H1 (cell line): ENCODE results near the gene MRPL39. TPM values are rescaled to one million over a fixed set of nuclear protein-coding genes. Genes with fewer than 3 reads are reported as not detected.

Experiments
- BCL11A ChIP-seq, 2 experiments: IDR thresholded peaks; one replicate each; pipeline ENCODE4 v1.6.1; 2011; ENCODE audit warnings: low read depth in 2 of 2, low read length in 2 of 2, mild to moderate bottlenecking in 2 of 2
- CHD7 ChIP-seq: fragments of 300-600 bp; sonication (generic); IDR thresholded peaks from 2 replicates; pipeline ENCODE4 v1.7.1; 2012; ENCODE audit warnings: low read length, moderate library complexity, mild to moderate bottlenecking, inconsistent platforms; ENCODE audit not compliant: insufficient replicate concordance
- KDM1A ChIP-seq: fragments of 200-600, 300-600 bp; sonication (generic); IDR thresholded peaks from 2 replicates; pipeline ENCODE4 v1.7.1; 2016; ENCODE audit warnings: mild to moderate bottlenecking, low read length, borderline replicate concordance
- KDM4A ChIP-seq: IDR thresholded peaks from one replicate; pipeline ENCODE4 v1.7.1; 2012; ENCODE audit warnings: low read depth, mild to moderate bottlenecking, moderate library complexity, low read length, inconsistent platforms; ENCODE audit not compliant: severe bottlenecking
- TBP ChIP-seq: IDR thresholded peaks from 2 replicates; pipeline ENCODE4 v1.6.1; 2011; ENCODE audit warnings: low read depth, low read length, improper control_type of control experiment
- polyA plus RNA-seq, 7 experiments: library from polyadenylated mRNA; depleted of rRNA in 3 of 7; stranded (reverse) in 5 of 7; unstranded in 2 of 7; fragments of >200 nt in 5 of 7; fragments of 200-250 nt in 2 of 7; gene quantifications; 1 replicate in 5 of 7; 2 replicates in 1 of 7; 4 replicates in 1 of 7; pipeline versions ENCODE4 v1.2.1 to v1.2.3, GENCODE V29; 2011 to 2013; ENCODE audit warnings: missing spikeins in 2 of 7, mixed read lengths in 2 of 7
- total RNA-seq: library from RNA; stranded (reverse); fragmentation: NEBNext Ultra II Directional; extraction: Animal tissue kit (Norgen Biotek cat#: 25700); gene quantifications from 2 replicates; pipeline ENCODE4 v1.2.1, GENCODE V29; 2021

The MRPL39 gene
- total and polyA plus RNA-seq, 2 of the 8 experiments (the other 6 are each of a cell fraction or from before 2014, with no cell fraction given) = 20.3 to 43.2 TPM

- TF ChIP-seq CHD7 (no peak), KDM4A (no peak), TBP (no peak), BCL11A (IDR thresholded peaks at IDR 0.05; ENCODE audit: low read depth in 2 of 2, low read length in 2 of 2) (no peak), KDM1A (no peak)
Measured at GRCh38 chr21:25572861-25573310, 34.4 kb downstream of the MRPL39 start (continued).
